ENCODE data around the gene CLRN1. TPM values are rescaled to one million over a fixed set of nuclear protein-coding genes. Genes with fewer than 3 reads are reported as not detected.
"Not testable (repeated sequence)": the region's sequence is repeated elsewhere in the genome, so short reads cannot be mapped to it uniquely, and the experiment has no call there.

CLRN1 gene
- not detected in 2 replicates for total RNA-seq

GRCh38 chr3:150972366-150973071 lies at the start of gene CLRN1:
Gene CLRN1, minus strand, starts transcription at chr3:150972727. Its CDS starts 19 bp downstream, at chr3:150972708.
- DNase-seq (ENCODE audit: low read depth, low spot score), result no peak

- no peak for DNase-seq (ENCODE audit: low read depth, low spot score)
Observed at GRCh38 chr3:151016478-151016795, 43.9 kb upstream of the CLRN1 start.

GRCh38 chr3:151015767-151016477 lies 43.4 kb upstream of the CLRN1 start:
- DNase-seq (ENCODE audit: low read depth, low spot score), result no peak

- DNase-seq (ENCODE audit: low read depth, low spot score), result no peak
Observed at GRCh38 chr3:151015181-151015580, 42.7 kb upstream of the CLRN1 start.

- DNase-seq (ENCODE audit: low read depth, low spot score), result no peak
Observed at GRCh38 chr3:151014501-151015018, 42.0 kb upstream of the CLRN1 start.

- no peak for DNase-seq (ENCODE audit: low read depth, low spot score)
Observed at GRCh38 chr3:151012753-151013152, 40.2 kb upstream of the CLRN1 start.

GRCh38 chr3:151011427-151011826 lies 38.9 kb upstream of the CLRN1 start:
- peak; percentile 11 for DNase-seq (ENCODE audit: low read depth, low spot score)

- no peak for DNase-seq (ENCODE audit: low read depth, low spot score)
Observed at GRCh38 chr3:151009981-151010380, 37.5 kb upstream of the CLRN1 start.

- DNase-seq (ENCODE audit: low read depth, low spot score), result no peak
Observed at GRCh38 chr3:151009430-151009829, 36.9 kb upstream of the CLRN1 start.

GRCh38 chr3:151008699-151009098 lies 36.2 kb upstream of the CLRN1 start:
- DNase-seq (ENCODE audit: low read depth, low spot score), result no peak

- no peak for DNase-seq (ENCODE audit: low read depth, low spot score)
Observed at GRCh38 chr3:151003768-151004134, 31.2 kb upstream of the CLRN1 start.

GRCh38 chr3:151003029-151003767 lies 30.7 kb upstream of the CLRN1 start:
- DNase-seq (ENCODE audit: low read depth, low spot score), result no peak

- no peak for DNase-seq (ENCODE audit: low read depth, low spot score)
Observed at GRCh38 chr3:151002003-151002981, 29.8 kb upstream of the CLRN1 start.

- no peak for DNase-seq (ENCODE audit: low read depth, low spot score)
Observed at GRCh38 chr3:150998996-150999395, 26.5 kb upstream of the CLRN1 start.

GRCh38 chr3:150996731-150997130 lies 24.2 kb upstream of the CLRN1 start:
- DNase-seq (ENCODE audit: low read depth, low spot score), result no peak

GRCh38 chr3:150995510-150995909 lies 23.0 kb upstream of the CLRN1 start:
- DNase-seq (ENCODE audit: low read depth, low spot score), result no peak

- DNase-seq (ENCODE audit: low read depth, low spot score), result no peak
Observed at GRCh38 chr3:150989208-150989607, 16.7 kb upstream of the CLRN1 start.

GRCh38 chr3:150988395-150988794 lies 15.9 kb upstream of the CLRN1 start:
- DNase-seq (ENCODE audit: low read depth, low spot score), result not testable (repeated sequence)

GRCh38 chr3:150985711-150986110 lies 13.2 kb upstream of the CLRN1 start:
- no peak for DNase-seq (ENCODE audit: low read depth, low spot score)

- DNase-seq (ENCODE audit: low read depth, low spot score), result no peak
Observed at GRCh38 chr3:150984066-150984465, 11.5 kb upstream of the CLRN1 start.

GRCh38 chr3:150978566-150979148 lies 6.1 kb upstream of the CLRN1 start:
- DNase-seq (ENCODE audit: low read depth, low spot score), result no peak
